ENCODE measurements around the gene ZNF567.

DNA sequence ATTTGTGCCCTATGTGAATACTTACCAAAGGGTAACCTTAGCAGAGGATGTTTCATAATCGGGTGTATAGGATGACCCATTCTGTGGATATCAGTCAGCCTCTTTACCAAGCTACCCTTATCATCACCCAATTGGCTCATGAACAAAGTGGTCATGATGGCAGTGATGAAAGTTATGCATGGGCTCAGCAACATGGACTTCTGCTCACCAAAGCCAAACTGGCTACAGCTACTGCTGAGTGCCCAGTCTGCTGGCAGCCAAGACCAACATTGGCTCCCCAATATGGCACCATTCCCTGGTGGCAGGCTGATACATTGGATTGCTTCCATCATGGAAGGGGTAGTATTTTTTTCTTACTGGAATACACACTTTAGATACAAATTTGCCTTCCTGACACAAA is 15.0 kb upstream of the ZNF567 start:
- TF ChIP-seq JUND (IDR thresholded peaks at IDR 0.05) (no peak), RAD21 (IDR thresholded peaks at IDR 0.05) (no peak), FOXA1 (IDR thresholded peaks at IDR 0.05) (no peak), EGR1 (IDR thresholded peaks at IDR 0.05; ENCODE audit: low read depth in 2 of 2) (no peak)
- TF ChIP-seq, protein P1, sequence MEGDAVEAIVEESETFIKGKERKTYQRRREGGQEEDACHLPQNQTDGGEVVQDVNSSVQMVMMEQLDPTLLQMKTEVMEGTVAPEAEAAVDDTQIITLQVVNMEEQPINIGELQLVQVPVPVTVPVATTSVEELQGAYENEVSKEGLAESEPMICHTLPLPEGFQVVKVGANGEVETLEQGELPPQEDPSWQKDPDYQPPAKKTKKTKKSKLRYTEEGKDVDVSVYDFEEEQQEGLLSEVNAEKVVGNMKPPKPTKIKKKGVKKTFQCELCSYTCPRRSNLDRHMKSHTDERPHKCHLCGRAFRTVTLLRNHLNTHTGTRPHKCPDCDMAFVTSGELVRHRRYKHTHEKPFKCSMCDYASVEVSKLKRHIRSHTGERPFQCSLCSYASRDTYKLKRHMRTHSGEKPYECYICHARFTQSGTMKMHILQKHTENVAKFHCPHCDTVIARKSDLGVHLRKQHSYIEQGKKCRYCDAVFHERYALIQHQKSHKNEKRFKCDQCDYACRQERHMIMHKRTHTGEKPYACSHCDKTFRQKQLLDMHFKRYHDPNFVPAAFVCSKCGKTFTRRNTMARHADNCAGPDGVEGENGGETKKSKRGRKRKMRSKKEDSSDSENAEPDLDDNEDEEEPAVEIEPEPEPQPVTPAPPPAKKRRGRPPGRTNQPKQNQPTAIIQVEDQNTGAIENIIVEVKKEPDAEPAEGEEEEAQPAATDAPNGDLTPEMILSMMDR (IDR thresholded peaks at IDR 0.05; ENCODE audit: low read depth, low read length, missing input control): no peak
- TF ChIP-seq, protein P2, sequence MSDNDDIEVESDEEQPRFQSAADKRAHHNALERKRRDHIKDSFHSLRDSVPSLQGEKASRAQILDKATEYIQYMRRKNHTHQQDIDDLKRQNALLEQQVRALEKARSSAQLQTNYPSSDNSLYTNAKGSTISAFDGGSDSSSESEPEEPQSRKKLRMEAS (IDR thresholded peaks at IDR 0.05): no peak
- TF ChIP-seq, protein P3, sequence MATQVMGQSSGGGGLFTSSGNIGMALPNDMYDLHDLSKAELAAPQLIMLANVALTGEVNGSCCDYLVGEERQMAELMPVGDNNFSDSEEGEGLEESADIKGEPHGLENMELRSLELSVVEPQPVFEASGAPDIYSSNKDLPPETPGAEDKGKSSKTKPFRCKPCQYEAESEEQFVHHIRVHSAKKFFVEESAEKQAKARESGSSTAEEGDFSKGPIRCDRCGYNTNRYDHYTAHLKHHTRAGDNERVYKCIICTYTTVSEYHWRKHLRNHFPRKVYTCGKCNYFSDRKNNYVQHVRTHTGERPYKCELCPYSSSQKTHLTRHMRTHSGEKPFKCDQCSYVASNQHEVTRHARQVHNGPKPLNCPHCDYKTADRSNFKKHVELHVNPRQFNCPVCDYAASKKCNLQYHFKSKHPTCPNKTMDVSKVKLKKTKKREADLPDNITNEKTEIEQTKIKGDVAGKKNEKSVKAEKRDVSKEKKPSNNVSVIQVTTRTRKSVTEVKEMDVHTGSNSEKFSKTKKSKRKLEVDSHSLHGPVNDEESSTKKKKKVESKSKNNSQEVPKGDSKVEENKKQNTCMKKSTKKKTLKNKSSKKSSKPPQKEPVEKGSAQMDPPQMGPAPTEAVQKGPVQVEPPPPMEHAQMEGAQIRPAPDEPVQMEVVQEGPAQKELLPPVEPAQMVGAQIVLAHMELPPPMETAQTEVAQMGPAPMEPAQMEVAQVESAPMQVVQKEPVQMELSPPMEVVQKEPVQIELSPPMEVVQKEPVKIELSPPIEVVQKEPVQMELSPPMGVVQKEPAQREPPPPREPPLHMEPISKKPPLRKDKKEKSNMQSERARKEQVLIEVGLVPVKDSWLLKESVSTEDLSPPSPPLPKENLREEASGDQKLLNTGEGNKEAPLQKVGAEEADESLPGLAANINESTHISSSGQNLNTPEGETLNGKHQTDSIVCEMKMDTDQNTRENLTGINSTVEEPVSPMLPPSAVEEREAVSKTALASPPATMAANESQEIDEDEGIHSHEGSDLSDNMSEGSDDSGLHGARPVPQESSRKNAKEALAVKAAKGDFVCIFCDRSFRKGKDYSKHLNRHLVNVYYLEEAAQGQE (IDR thresholded peaks at IDR 0.05): no peak

Data from liver (tissue), 3 donors.